Activated naive CD8-positive, alpha-beta T cell (primary cell): ENCODE measurements around the gene MRPL19.
"Not testable (repeated sequence)": the region's sequence is repeated elsewhere in the genome, so short reads cannot be mapped to it uniquely, and the experiment has no call there.

ENCODE experiments used
- H3K27ac Mint-ChIP-seq: one replicate; pipeline ENCODE4 v1.8.0; 2021; ENCODE audit warnings: mixed read lengths
- H3K27me3 Mint-ChIP-seq: one replicate; pipeline ENCODE4 v1.8.0; 2021; ENCODE audit warnings: mixed read lengths
- H3K36me3 Mint-ChIP-seq: one replicate; pipeline ENCODE4 v1.8.0; 2021; ENCODE audit warnings: mixed read lengths
- H3K4me1 Mint-ChIP-seq: one replicate; pipeline ENCODE4 v1.8.0; 2021; ENCODE audit warnings: low read depth, mixed read lengths
- H3K4me3 Mint-ChIP-seq: one replicate; pipeline ENCODE4 v1.8.0; 2021; ENCODE audit warnings: mild to moderate bottlenecking, mixed read lengths
- H3K9me3 Mint-ChIP-seq: one replicate; pipeline ENCODE4 v1.8.0; 2021; ENCODE audit warnings: low read depth, mixed read lengths

Gene MRPL19

DNA sequence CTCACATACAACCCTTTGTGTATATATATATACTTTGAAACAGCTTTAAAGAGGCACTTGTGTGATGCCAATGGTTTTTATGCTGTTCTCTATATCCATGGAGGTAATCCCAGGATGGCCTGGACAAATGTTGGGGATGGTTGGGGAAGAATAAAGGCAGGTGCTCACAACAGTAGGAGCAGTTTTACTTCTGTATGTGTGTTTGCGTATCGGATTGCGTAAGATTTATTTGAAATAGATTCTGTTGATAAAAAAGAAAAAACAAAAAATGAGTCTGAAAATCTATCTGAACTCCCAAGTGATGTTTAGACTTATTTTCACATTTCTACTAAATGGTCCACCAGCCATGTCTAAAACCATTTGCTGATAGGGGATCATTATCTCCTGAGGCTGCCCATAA lies 29.3 kb downstream of the MRPL19 start:
- no peaks in the 10 kb centered on the region for H3K9me3 Mint-ChIP-seq
- peaks cover 9% of the 10 kb centered on the region for H3K36me3 Mint-ChIP-seq
- no peaks in the 10 kb centered on the region for H3K27me3 Mint-ChIP-seq
- no peak overlapping the region for H3K4me3 Mint-ChIP-seq
- H3K27ac Mint-ChIP-seq: no peak overlapping the region
- H3K4me1 Mint-ChIP-seq: peaks cover 5% of the 10 kb centered on the region

DNA sequence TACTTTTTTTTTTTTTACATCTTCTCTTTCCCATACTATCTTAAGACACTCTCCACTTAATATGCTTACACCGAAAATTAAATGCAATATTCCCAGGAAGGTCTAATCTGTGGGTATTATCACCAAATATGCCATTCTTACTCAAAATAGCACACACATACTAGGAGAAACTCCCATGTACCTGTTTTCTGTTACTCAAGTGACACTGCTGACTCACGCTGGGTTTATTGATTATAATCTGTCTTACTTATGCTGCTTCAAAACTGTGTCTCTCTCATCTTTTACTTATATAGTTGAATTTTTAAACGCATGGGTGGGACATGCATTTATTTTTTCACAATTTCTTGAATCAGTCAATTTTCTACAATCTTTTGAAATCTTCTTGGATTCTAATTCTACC lies 29.9 kb downstream of the MRPL19 start:
- peaks cover 5% of the 10 kb centered on the region for H3K4me1 Mint-ChIP-seq
- H3K4me3 Mint-ChIP-seq: no peak overlapping the region
- no peaks in the 10 kb centered on the region for H3K27me3 Mint-ChIP-seq
- H3K27ac Mint-ChIP-seq: no peak overlapping the region
- H3K9me3 Mint-ChIP-seq: no peaks in the 10 kb centered on the region
- H3K36me3 Mint-ChIP-seq: peaks cover 6% of the 10 kb centered on the region

DNA sequence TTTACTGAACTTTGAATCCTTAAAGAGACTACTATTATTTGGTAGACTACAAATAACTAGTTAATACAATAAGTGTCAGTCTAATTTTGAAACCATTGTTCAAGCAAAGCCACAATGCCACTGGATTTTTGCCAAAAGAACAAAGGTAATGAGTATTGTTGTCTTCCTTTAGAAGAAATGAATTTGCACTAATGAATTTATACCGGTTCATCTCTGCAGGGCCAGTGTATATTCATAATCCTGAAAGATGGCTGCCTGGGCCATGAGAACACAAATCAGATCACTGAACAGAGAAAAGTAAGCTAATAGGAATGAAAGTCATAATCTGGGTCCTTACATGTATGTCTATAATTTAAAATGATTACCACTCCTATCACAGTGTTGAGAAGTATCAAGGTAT lies 33.0 kb downstream of the MRPL19 start:
- Mint-ChIP-seq H3K27ac (no peak overlapping the region), H3K36me3 (peaks cover 12% of the 10 kb centered on the region), H3K9me3 (no peaks in the 10 kb centered on the region), H3K27me3 (no peaks in the 10 kb centered on the region), H3K4me3 (no peak overlapping the region), H3K4me1 (peaks cover 5% of the 10 kb centered on the region)

DNA sequence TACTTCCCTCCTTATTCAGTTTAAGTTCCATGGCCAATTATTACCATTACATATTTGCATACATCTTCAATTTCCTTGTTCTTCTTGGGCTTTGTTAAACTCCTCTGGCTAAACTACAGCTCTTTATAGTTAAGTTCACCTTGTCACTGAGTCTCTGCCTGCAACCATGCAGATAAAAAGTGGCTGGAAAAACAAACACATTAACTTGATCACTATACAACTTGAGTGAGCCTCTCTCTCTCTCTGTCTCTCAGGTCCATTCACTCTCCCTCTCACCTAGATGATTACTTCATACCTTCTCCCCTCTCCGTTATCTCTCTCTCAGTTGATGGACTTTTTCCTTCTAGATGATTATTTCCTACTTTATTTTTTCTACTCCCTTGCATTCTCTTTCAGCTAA lies 33.8 kb downstream of the MRPL19 start:
- no peaks in the 10 kb centered on the region for H3K9me3 Mint-ChIP-seq
- H3K4me3 Mint-ChIP-seq: no peak overlapping the region
- peak overlapping the region; percentile 71 for H3K27ac Mint-ChIP-seq
- H3K4me1 Mint-ChIP-seq: peaks cover 5% of the 10 kb centered on the region
- no peaks in the 10 kb centered on the region for H3K27me3 Mint-ChIP-seq
- peaks cover 17% of the 10 kb centered on the region for H3K36me3 Mint-ChIP-seq

DNA sequence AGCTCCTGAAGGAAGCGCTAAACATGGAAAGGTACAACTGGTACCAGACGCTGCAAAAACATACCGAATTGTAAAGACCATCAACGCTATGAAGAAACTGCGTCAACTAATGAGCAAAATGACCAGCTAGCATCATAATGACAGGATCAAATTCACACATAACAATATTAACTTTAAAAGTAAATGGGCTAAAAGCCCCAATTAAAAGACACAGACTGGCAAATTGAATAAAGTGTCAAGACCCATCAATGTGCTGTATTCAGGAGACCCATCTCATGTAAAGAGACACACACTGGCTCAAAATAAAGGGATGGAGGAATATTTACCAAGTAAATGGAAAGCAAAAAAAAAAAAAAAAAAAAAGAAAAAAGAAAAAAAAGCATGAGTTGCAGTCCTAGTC lies 36.8 kb downstream of the MRPL19 start:
- not testable (repeated sequence) for H3K4me1 Mint-ChIP-seq, H3K27ac Mint-ChIP-seq, H3K27me3 Mint-ChIP-seq, H3K4me3 Mint-ChIP-seq, H3K9me3 Mint-ChIP-seq
- H3K36me3 Mint-ChIP-seq: peaks cover 22% of the 10 kb centered on the region

DNA sequence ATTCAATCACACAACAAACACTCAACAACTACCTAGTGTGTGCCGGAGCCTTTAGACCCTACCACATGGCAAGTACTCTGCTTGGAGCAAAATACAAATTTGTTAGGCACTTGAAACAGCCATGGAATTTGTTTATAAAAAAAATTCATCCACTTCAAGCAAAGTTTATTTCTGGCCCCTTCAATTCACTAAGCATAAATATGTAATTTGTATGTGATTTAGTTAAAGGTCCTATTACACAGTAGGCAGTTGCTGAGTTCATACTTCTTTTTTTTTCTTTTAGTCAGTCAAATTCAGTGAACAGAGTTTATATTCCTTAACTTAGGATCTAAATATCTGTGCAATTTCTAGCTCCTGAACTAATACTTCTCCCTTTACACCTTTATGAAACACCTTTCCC lies 41.6 kb downstream of the MRPL19 start:
- no peak overlapping the region for H3K4me3 Mint-ChIP-seq
- H3K27me3 Mint-ChIP-seq: no peaks in the 10 kb centered on the region
- no peak overlapping the region for H3K27ac Mint-ChIP-seq
- no peaks in the 10 kb centered on the region for H3K9me3 Mint-ChIP-seq
- H3K4me1 Mint-ChIP-seq: no peaks in the 10 kb centered on the region
- H3K36me3 Mint-ChIP-seq: peaks cover 26% of the 10 kb centered on the region

DNA sequence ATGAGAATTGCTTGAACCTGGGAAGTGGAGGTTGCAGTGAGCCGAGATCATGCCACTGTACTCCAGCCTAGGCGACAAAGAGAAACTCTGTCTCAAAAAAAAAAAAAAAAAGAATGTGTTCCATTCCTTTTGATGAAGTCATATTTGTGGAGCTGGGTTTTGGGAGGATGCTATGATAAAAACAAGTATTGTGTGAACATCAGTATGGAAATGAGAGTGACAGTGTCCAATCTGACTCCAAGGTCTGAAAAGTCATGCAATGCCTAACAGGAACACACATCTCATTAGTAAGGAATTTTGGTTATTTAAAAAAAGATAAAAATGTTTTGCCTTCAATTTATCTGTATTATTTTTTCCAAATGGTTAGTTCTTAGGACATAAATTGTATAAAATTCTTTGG lies 52.3 kb downstream of the MRPL19 start:
- no peaks in the 10 kb centered on the region for H3K9me3 Mint-ChIP-seq
- no peaks in the 10 kb centered on the region for H3K27me3 Mint-ChIP-seq
- H3K27ac Mint-ChIP-seq: no peak overlapping the region
- peaks cover 2% of the 10 kb centered on the region for H3K4me1 Mint-ChIP-seq
- H3K36me3 Mint-ChIP-seq: peaks cover 29% of the 10 kb centered on the region
- no peak overlapping the region for H3K4me3 Mint-ChIP-seq

DNA sequence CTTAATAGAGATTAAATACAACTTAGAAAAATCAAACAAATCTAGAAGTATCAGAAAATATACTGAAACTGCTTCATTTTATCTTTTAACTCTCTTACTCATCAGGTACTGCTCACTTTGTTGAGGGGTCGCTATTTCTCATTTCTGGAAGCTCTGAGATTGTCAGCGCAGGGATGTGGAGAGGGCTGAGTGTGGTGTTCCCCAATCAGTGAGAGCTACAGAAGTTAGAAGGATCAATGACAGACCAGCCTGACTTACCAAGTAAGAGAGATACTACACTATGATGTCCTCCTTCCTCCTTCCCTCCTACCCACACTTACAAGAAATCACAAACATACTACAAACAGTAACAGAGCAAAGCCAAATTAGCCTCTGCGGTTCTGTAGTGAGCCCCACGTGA lies 56.0 kb downstream of the MRPL19 start:
- Mint-ChIP-seq H3K4me3 (no peak overlapping the region), H3K27ac (no peak overlapping the region), H3K9me3 (no peaks in the 10 kb centered on the region), H3K36me3 (peaks cover 33% of the 10 kb centered on the region), H3K27me3 (no peaks in the 10 kb centered on the region), H3K4me1 (peaks cover 13% of the 10 kb centered on the region)

DNA sequence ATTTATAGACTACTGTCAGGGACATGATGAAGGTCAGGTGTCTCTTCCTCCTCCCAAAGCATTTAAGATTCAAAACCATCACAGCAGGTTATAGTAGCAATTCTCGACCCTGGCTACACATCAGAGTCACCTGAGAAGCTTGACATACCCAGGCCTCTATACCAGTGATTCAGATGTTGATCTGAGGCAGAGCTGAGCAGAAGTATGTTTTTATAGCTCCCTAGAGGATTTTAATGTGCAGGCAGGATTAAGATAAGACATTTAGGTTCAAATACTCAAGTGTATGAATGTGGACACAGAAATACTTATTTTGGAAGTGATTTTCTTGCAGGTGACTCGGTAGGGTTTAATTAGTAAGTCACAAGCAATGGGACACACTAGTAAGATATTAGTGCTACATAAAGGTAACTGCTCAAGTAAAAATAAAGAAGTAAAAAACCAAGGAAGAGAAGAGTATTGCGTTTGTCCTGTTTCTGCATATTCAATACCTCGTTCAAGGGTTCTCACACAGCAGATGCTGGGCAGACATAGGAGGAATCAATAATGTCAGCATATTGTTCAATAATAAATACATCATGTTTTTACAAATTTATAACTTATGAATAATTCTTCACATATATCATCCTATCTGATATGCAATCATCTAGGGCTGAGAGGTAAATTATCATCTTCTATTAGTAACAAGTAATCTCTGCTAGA lies 57.2 kb downstream of the MRPL19 start:
- Mint-ChIP-seq H3K36me3 (peaks cover 32% of the 10 kb centered on the region), H3K9me3 (no peaks in the 10 kb centered on the region), H3K27me3 (no peaks in the 10 kb centered on the region), H3K4me1 (peaks cover 20% of the 10 kb centered on the region), H3K4me3 (no peak overlapping the region), H3K27ac (no peak overlapping the region)

DNA sequence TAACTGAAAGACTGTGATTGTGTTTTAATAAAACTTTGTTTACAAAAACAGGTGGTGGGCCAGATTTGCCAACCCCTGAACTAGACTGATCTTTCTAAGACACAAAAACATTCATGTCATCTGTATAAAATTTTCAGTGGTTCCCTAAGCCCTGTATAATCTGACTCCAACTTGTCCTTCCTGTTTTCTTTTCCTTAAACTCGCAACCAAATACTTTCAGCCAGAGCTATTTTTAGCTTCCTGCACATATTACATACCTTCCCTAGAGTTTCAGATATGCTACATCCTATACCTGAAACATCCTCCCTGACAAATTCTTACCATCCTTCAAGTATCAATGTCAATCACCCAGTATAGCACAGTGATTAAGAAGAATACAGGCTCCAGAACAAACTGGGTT lies 59.3 kb downstream of the MRPL19 start:
- peaks cover 30% of the 10 kb centered on the region for H3K4me1 Mint-ChIP-seq
- H3K9me3 Mint-ChIP-seq: no peaks in the 10 kb centered on the region
- H3K27ac Mint-ChIP-seq: no peak overlapping the region
- H3K27me3 Mint-ChIP-seq: no peaks in the 10 kb centered on the region
- H3K4me3 Mint-ChIP-seq: no peak overlapping the region
- peaks cover 25% of the 10 kb centered on the region for H3K36me3 Mint-ChIP-seq

DNA sequence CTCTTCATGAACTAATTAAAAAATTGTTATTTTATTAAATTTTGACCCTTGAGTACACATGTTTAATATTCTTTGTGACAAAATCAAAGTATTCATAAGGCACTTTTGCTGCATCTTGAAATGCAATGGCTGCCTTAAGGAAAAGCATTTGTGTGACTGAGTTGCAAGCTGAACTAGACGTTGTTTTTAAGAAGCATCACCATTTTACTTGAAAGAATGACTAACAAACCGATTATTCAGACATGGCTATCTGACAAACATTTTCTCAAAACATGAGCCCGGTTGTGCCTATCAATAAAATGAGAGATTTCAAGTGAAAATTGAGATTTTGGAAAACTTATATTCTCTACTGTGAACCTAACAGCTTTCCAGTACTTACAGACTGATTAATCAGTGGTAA lies 61.3 kb downstream of the MRPL19 start:
- H3K36me3 Mint-ChIP-seq: peaks cover 18% of the 10 kb centered on the region
- H3K27ac Mint-ChIP-seq: peak overlapping the region; percentile 64

DNA sequence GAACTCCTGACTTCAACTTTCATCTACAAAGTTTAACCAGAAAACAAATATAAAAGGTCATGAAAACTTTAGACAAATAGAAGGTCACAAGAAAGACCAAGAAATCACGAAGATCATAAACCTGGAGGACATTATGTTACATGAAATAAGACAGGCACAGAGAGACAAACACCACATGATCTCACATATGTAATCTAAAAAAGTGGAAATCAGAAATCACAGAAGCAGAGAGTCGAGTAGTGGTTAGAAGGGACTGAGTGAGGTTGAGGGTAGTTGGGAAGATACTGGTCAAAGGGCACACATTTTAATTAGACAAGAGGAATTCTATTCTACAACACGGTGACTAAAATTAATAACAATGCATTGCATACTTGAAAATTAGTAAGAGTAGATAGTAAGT lies 62.7 kb downstream of the MRPL19 start:
- H3K4me1 Mint-ChIP-seq: peaks cover 32% of the 10 kb centered on the region
- H3K4me3 Mint-ChIP-seq: peak overlapping the region; percentile 88
- H3K27ac Mint-ChIP-seq: peak overlapping the region; percentile 29
- no peaks in the 10 kb centered on the region for H3K9me3 Mint-ChIP-seq
- peaks cover 11% of the 10 kb centered on the region for H3K36me3 Mint-ChIP-seq
- no peaks in the 10 kb centered on the region for H3K27me3 Mint-ChIP-seq

More for the DNA sequence above, 61.3 kb downstream of the MRPL19 start:
- Mint-ChIP-seq H3K4me1 (peaks cover 35% of the 10 kb centered on the region), H3K4me3 (peak overlapping the region; percentile 79), H3K27me3 (no peaks in the 10 kb centered on the region), H3K9me3 (no peaks in the 10 kb centered on the region)

DNA sequence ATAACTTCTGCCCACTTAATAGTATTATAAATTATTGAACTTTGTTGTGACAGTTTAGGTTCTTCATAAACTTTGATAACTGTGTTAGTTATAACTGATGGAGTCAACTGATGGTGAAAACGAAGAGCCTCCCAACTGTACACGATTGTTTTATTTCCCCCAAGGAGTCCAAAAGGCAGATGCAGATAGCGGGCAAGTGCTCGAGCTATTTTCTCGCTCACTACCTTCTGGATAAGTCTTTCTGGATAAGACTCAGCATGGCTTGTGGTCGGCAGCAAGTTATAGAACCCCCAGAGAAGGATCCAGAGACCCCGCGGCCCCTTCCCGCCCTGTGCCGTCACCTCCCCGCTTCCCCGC lies 63.6 kb downstream of the MRPL19 start:
- Mint-ChIP-seq H3K9me3 (no peaks in the 10 kb centered on the region), H3K27me3 (no peaks in the 10 kb centered on the region), H3K4me1 (peaks cover 32% of the 10 kb centered on the region), H3K4me3 (peak overlapping the region; percentile 88), H3K27ac (peak overlapping the region; percentile 97), H3K36me3 (peaks cover 8% of the 10 kb centered on the region)

DNA sequence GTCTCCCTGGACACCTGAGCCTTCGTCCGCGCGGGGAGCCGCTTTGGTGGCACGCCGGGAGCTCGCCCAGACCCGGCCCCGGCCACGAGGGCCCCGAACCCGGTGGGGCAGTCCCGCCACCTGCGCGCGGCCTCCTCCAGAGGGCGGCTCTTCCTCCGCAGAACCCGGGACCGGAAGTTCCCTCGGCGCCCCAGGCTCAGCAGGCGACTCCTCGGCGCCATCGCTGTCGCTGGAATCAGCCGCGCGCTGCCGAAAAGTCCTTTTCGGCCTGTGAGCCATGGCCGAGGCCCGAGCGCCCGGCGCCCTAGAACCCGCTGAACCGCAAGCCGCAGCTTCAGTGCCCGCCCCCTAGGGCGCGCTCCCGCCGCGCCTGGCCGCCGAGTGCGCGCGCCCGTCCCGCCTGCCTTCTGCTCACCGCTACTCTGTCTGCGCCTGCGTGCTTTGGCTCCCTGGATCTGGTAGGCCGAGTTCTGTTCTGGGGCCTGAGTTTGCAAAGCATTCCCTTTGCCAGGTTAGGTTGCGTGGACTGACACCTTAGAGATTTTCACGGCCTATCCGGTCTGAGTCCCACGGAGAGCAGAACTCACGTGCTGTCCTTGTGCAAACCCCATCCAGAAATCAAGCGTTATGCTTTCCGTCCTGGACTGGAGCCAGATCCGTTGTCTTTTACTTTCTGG lies 64.1 kb downstream of the MRPL19 start, which contains the start of gene GCFC2:
TSS of gene GCFC2 (minus strand) at position 339 of the 677 bp plus-strand sequence. CDS start at position 279, 60 bp downstream.
- Mint-ChIP-seq H3K27me3 (no peaks in the 10 kb centered on the region), H3K4me1 (peaks cover 32% of the 10 kb centered on the region), H3K27ac (peak within 1 kb of the TSS; percentile 97), H3K4me3 (peak within 1 kb of the TSS; percentile 88), H3K9me3 (no peaks in the 10 kb centered on the region), H3K36me3 (peaks cover 8% of the 10 kb centered on the region)

DNA sequence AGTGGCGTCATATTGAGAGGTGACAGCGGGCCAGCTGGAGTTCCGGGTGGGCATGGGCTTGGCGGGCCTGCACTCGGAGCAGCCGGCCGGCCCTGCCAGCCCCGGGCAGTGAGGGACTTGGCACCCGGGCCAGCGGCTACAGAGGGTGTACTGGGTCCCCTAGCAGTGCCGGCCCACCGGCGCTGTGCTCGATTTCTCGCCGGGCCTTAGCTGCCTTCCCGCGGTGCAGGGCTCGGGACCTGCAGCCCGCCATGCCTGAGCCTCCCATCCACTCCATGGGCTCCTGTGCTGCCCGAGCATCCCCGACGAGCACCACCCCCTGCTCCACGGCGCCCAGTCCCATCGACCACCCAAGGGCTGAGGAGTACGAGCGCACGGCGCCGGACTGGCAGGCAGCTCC lies 65.0 kb downstream of the MRPL19 start:
- peak overlapping the region; percentile 88 for H3K4me3 Mint-ChIP-seq
- H3K9me3 Mint-ChIP-seq, H3K27ac Mint-ChIP-seq, H3K27me3 Mint-ChIP-seq, H3K36me3 Mint-ChIP-seq: not testable (repeated sequence)
- H3K4me1 Mint-ChIP-seq: peaks cover 29% of the 10 kb centered on the region

DNA sequence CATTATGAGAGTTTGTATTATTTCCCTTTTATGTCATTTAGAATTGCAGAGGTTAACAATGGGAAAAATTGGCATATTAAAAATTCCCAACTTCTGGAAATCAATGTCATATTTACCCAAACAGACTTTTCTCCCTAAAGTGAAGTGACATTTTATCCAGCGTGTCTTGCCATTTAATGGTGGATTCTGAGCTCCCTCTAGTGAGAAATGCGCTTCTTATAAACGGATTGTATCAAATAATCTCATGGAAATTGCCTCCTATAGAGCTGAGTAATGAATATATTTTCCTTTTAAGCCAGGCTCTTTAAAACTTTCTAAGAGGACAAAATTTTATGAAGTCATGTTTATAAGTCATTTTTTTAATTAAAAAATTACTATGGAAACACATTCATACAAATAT lies 69.8 kb downstream of the MRPL19 start:
- peaks cover 2% of the 10 kb centered on the region for H3K36me3 Mint-ChIP-seq
- no peaks in the 10 kb centered on the region for H3K4me1 Mint-ChIP-seq
- no peak overlapping the region for H3K4me3 Mint-ChIP-seq
- no peak overlapping the region for H3K27ac Mint-ChIP-seq
- peaks cover 7% of the 10 kb centered on the region for H3K9me3 Mint-ChIP-seq
- H3K27me3 Mint-ChIP-seq: no peaks in the 10 kb centered on the region
